Choroid plexus epithelial cell (primary cell): Measurements from ENCODE around the gene CRYBA2.

Source experiments
- DNase-seq: peaks from one replicate; pipeline ENCODE4 v3.0.0-alpha.2; 2010; ENCODE audit warnings: low read depth
- H3K4me3 ChIP-seq: 2 replicates; pipeline ENCODE4 v1.5.1; 2011; ENCODE audit warnings: low read depth, mild to moderate bottlenecking, control low read depth, low read length, moderate library complexity
- TF ChIP-seq, protein P1 (sequence below): conservative IDR thresholded peaks from 2 replicates; pipeline ENCODE4 v1.5.1; 2011; ENCODE audit warnings: low read depth, mild to moderate bottlenecking, control low read depth, inconsistent platforms, low read length, moderate library complexity

Gene CRYBA2

DNA sequence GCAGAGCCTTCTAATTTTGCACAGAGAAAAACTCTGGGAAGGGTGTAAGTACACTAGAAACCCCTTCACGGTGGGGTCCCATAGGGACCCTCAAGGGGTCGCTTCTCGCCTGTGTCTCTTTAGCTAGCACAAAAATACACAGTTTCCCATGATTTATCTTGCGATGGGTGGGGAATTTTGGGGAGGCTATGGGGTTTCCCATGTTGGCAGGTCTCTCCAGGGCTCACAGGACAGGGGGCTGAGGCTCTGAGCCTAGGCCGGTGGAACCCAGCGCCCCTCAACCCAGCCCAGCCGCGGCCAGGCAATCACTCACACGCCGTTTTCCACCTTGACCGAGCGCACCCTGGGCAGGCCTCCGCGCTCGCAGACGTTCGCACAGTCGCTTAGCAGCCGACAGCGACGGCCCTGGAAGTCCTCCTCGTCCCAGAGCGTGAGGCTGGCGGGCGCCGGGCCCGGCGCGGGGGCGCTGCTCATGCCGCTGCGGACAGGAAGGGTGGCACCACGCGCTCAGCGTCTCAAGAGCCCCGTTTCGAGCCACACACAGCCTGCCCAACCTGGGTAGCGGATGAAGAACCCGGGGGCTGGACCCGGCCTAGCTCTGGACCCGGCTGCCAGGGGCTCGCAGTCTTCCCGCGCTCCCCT lies 398 bp downstream of the CRYBA2 start:
- DNase-seq = no peak
- no peak overlapping the region for H3K4me3 ChIP-seq
- TF ChIP-seq, protein P1, sequence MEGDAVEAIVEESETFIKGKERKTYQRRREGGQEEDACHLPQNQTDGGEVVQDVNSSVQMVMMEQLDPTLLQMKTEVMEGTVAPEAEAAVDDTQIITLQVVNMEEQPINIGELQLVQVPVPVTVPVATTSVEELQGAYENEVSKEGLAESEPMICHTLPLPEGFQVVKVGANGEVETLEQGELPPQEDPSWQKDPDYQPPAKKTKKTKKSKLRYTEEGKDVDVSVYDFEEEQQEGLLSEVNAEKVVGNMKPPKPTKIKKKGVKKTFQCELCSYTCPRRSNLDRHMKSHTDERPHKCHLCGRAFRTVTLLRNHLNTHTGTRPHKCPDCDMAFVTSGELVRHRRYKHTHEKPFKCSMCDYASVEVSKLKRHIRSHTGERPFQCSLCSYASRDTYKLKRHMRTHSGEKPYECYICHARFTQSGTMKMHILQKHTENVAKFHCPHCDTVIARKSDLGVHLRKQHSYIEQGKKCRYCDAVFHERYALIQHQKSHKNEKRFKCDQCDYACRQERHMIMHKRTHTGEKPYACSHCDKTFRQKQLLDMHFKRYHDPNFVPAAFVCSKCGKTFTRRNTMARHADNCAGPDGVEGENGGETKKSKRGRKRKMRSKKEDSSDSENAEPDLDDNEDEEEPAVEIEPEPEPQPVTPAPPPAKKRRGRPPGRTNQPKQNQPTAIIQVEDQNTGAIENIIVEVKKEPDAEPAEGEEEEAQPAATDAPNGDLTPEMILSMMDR = no peak

DNA sequence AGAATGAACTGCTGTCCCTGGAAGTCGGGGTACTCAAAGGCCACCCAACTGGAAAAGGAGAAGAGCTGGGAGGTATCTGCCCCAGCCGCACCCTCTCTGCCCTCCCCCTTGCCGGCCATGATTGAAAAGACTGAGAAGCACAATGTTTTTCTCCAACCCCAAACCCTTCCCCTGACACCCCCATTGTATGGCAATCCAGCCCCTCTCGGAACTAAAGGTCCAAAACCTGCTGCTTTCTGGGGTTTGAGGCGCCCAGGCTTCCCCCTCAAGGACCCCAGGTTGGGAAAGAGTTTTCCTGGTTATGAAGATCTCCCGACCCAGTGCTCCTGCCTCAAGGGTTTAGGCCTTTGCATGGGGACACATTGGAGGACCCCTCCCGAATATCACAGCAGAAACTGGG lies 1.0 kb downstream of the CRYBA2 start:
- TF ChIP-seq, protein P1 = no peak
- DNase-seq = no peak

DNA sequence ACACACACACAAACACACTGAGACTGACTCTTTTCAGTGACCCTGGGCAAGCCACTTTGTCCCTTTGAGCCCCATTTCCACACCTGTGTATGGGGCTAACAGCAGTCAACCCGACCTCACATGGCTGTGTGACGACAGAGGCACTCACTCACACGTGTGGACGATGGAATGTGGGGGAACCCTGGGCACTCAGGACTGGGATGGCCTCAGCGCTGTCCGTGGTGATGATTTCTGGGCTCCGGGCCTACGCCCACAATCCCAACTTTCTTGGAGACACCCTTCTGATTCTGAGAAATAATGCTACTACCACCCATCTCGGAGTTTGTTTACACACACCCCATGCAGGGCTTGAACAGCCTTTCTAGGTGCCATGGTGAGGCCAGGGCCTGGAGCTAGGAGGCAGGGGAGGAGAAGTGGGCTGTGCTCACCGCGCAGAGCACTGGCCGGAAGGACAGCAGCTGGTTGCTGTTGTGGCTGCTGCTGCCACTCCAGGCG lies 1.5 kb downstream of the CRYBA2 start:
- H3K4me3 ChIP-seq = no peak overlapping the region
- TF ChIP-seq, protein P1 = no peak
- peak; percentile 33 for DNase-seq

More for the DNA sequence above, 1.0 kb downstream of the CRYBA2 start:
- H3K4me3 ChIP-seq = no peak overlapping the region

DNA sequence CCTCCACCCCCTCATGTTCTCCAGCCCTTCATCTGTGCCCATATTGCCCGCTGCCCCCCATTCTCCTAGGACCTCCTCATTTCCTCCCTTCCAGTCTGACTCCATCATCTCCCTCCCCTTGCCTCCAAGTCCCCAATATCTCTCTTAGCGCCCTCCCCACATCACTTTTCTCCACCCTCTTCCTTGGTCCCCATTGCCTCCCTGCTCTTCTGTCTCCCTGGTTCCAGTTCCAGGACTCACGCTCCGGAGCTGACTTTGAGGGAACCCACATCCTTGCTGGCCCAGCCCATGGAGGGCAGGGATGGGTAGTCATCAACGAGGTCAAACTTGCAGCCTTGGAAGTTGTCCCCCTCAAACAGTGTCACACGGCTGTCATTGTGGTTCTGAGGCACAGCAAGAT lies 2.6 kb downstream of the CRYBA2 start:
- TF ChIP-seq, protein P1 = no peak
- DNase-seq = no peak
- H3K4me3 ChIP-seq = no peak overlapping the region

DNA sequence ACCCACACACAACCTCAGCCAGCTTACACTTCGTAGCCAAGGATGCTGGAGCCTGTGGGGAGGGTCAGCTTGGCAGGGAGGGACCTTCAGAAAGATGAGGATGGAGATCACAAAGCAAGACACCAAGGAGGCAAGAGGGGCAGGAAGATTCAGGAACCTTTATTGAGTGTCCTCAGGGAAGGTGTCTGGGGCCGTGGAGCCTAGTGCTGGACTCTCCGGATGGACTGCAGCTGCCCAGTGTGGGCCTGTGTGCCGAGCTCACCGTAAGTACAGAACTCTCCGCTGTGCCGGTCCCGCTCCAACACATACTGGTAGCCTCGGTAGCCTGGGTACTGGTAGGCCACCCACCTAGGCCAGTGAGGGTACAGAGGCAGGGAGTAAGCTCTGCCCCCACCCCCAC lies 3.2 kb downstream of the CRYBA2 start:
- TF ChIP-seq, protein P1 = no peak
- H3K4me3 ChIP-seq = no peak overlapping the region
- no peak for DNase-seq

DNA sequence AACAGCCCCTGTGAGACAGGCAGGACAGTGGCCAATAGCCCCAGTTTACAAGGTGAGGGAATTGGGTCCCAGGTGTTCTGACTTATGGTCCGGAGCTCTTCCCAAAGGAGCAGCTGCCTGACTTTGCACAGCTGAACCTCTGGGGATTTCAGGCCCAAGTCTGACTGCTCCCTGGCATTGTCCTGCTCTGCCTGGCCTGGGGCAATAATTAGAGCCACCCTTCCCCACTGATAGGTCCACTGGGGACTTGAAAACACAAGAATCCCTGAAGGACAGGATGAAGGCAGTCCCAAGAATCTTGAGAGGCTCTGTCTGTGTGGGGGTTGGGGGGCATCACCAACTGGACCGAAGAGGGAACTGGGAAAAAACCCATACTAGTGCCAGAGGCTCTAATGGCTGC lies 4.6 kb downstream of the CRYBA2 start:
- no peak overlapping the region for H3K4me3 ChIP-seq
- TF ChIP-seq, protein P1 = no peak
- DNase-seq = no peak

DNA sequence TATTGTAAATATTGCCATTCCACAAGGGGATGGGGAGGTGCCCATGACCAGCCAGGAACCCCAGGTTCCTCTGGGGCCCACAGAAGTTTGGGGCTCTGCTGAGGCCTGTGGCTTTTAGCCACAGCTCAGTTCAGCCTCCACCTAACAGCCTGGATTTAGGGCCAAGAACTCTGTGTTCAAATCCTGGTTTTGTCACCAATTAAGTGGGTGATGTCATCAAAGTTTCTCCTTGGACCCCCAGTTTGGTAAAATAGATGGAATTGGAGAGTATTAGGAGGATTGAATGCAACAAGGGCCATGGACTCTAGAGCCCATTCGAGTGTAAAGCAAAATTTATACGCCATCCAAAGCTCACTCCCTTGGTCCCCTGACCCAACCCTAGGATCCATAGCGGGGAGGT lies 5.1 kb downstream of the CRYBA2 start:
- H3K4me3 ChIP-seq = no peak overlapping the region
- TF ChIP-seq, protein P1 = no peak

More for the DNA sequence above, 5.1 kb downstream of the CRYBA2 start:
- DNase-seq = no peak
